HFFc6 (cell line): ENCODE measurements around the gene GGA1. TPM values are rescaled to one million over a fixed set of nuclear protein-coding genes. Genes with fewer than 3 reads are reported as not detected.
"Not testable (repeated sequence)": the region's sequence is repeated elsewhere in the genome, so short reads cannot be mapped to it uniquely, and the experiment has no call there.

Source experiments
- DNase-seq: peaks from one replicate; pipeline ENCODE4 v3.0.0-alpha.2; 2018
- H3K27ac Mint-ChIP-seq: 2 replicates; pipeline ENCODE4 v1.8.0; 2020; ENCODE audit warnings: mild to moderate bottlenecking, mixed read lengths
- H3K27me3 Mint-ChIP-seq: 2 replicates; pipeline ENCODE4 v1.8.0; 2021; ENCODE audit warnings: mild to moderate bottlenecking, moderate library complexity, mixed read lengths; ENCODE audit not compliant: insufficient read depth
- H3K36me3 Mint-ChIP-seq: 2 replicates; pipeline ENCODE4 v1.8.0; 2021; ENCODE audit warnings: low read depth, mixed read lengths
- H3K4me1 Mint-ChIP-seq: 2 replicates; pipeline ENCODE4 v1.8.0; 2020; ENCODE audit warnings: low read depth, mixed read lengths
- H3K4me3 Mint-ChIP-seq: 2 replicates; pipeline ENCODE4 v1.8.0; 2020; ENCODE audit warnings: mild to moderate bottlenecking, moderate library complexity, mixed read lengths
- H3K9me3 Mint-ChIP-seq: 2 replicates; pipeline ENCODE4 v1.8.0; 2020; ENCODE audit warnings: mild to moderate bottlenecking, mixed read lengths
- total RNA-seq, 6 experiments: library from RNA; stranded (reverse); fragmentation: NEBNext Ultra II Directional; extraction: Animal tissue kit (Norgen Biotek cat#: 25700); gene quantifications; 2 replicates in 1 of 6; 3 replicates in 5 of 6; pipeline ENCODE4 v1.2.3, GENCODE V29; 2021
- TF ChIP-seq, protein P1 (sequence below): fragments of 200-600 bp; sonication (generic); IDR thresholded peaks from 2 replicates; pipeline ENCODE4 v1.5.0; 2021; ENCODE audit warnings: antibody characterized with exemption, mild to moderate bottlenecking

Gene GGA1
- total RNA-seq, 6 experiments from 2014 or later = 37.5 to 45.4 (median 41.5) TPM

DNA sequence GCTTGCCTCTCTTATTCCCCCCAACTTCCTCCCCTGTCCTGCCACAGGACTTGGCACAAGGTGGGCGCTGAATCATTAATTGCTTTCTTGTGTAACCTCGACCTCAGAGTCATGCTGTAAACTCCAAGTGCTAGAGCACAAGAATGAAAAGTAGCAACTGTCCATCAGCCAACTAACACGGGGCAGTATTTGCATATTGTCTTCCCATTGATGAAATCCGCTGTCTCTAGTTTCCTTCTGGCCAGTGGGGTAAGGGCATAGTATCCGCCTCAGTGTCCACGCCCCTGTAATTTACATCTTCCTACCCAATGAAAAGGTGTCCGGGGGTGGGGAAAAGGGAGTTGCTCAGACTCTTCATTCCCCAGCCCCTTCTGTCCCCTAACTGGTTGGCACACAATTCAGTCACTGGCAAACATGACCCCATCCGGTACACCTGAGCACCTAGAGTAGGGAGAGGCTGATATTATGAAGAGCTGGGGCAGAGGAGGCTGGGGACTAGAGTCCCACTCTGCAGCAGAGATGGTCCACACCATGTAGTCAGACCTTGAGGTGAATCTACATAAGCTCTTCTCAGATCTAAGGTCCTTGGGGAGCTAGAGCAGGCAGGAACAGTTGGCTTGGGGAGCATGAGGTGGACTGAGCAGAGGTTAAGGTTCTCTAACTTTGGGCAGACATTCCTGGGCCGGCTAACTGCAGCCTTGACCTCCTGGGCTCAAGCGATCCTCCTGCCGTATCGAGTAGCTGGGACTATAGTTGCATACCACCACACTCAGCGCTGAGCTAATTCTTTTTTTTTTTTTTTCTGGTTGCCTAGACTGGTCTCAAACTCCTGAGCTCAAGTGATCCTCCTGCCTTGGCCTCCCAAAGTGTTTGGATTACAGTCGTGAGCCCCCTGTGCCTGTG, 6.8 kb upstream of the GGA1 start:
- TF ChIP-seq, protein P1, sequence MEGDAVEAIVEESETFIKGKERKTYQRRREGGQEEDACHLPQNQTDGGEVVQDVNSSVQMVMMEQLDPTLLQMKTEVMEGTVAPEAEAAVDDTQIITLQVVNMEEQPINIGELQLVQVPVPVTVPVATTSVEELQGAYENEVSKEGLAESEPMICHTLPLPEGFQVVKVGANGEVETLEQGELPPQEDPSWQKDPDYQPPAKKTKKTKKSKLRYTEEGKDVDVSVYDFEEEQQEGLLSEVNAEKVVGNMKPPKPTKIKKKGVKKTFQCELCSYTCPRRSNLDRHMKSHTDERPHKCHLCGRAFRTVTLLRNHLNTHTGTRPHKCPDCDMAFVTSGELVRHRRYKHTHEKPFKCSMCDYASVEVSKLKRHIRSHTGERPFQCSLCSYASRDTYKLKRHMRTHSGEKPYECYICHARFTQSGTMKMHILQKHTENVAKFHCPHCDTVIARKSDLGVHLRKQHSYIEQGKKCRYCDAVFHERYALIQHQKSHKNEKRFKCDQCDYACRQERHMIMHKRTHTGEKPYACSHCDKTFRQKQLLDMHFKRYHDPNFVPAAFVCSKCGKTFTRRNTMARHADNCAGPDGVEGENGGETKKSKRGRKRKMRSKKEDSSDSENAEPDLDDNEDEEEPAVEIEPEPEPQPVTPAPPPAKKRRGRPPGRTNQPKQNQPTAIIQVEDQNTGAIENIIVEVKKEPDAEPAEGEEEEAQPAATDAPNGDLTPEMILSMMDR = no peak
- Mint-ChIP-seq H3K9me3 (no peaks in the 10 kb centered on the region), H3K4me3 (peak overlapping the region; percentile 56), H3K4me1 (peaks cover 20% of the 10 kb centered on the region), H3K27ac (no peak overlapping the region), H3K36me3 (no peaks in the 10 kb centered on the region), H3K27me3 (peaks cover 20% of the 10 kb centered on the region)
- peak; percentile 30 for DNase-seq

GRCh38 chr22:37602546-37603277, 5.9 kb upstream of the GGA1 start:
- H3K27me3 Mint-ChIP-seq = peaks cover 20% of the 10 kb centered on the region
- not testable (repeated sequence) for H3K27ac Mint-ChIP-seq, H3K36me3 Mint-ChIP-seq, H3K9me3 Mint-ChIP-seq, H3K4me3 Mint-ChIP-seq, DNase-seq
- H3K4me1 Mint-ChIP-seq = peaks cover 29% of the 10 kb centered on the region

DNA sequence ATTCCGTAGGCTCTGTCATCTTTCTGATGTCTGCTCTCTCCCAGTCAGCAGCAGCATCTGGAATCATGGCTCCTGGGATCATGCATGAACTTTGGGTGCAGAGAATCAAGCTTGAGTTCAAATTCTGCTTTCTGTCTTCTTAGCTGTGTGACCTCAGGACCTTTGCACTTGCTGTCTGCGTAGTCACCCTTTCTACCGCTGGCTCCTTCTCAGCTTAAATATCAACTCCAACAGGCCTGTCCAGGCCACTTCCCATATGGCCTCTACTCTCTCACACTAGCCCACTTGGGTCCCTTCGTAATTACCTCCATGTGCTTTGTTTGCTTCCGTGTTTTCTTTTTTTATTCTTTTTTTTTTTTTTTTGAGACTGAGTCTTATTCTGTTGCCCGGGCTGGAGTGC, 4.6 kb upstream of the GGA1 start:
- H3K36me3 Mint-ChIP-seq = no peaks in the 10 kb centered on the region
- H3K4me1 Mint-ChIP-seq = peaks cover 37% of the 10 kb centered on the region
- H3K4me3 Mint-ChIP-seq = no peak overlapping the region
- TF ChIP-seq, protein P1 = no peak
- peaks cover 20% of the 10 kb centered on the region for H3K27me3 Mint-ChIP-seq
- no peak overlapping the region for H3K27ac Mint-ChIP-seq
- no peak for DNase-seq
- no peaks in the 10 kb centered on the region for H3K9me3 Mint-ChIP-seq

- H3K36me3 Mint-ChIP-seq = peaks cover 7% of the 10 kb centered on the region; the same call in 1 of the 2 replicates
- peaks cover 40% of the 10 kb centered on the region for H3K4me1 Mint-ChIP-seq
- H3K4me3 Mint-ChIP-seq = no peak overlapping the region
- no peak overlapping the region for H3K27ac Mint-ChIP-seq
- H3K9me3 Mint-ChIP-seq = no peaks in the 10 kb centered on the region
- TF ChIP-seq, protein P1 = no peak
- no peak for DNase-seq
- peaks cover 20% of the 10 kb centered on the region for H3K27me3 Mint-ChIP-seq
Observed at GRCh38 chr22:37604875-37605274, 3.8 kb upstream of the GGA1 start.

DNA sequence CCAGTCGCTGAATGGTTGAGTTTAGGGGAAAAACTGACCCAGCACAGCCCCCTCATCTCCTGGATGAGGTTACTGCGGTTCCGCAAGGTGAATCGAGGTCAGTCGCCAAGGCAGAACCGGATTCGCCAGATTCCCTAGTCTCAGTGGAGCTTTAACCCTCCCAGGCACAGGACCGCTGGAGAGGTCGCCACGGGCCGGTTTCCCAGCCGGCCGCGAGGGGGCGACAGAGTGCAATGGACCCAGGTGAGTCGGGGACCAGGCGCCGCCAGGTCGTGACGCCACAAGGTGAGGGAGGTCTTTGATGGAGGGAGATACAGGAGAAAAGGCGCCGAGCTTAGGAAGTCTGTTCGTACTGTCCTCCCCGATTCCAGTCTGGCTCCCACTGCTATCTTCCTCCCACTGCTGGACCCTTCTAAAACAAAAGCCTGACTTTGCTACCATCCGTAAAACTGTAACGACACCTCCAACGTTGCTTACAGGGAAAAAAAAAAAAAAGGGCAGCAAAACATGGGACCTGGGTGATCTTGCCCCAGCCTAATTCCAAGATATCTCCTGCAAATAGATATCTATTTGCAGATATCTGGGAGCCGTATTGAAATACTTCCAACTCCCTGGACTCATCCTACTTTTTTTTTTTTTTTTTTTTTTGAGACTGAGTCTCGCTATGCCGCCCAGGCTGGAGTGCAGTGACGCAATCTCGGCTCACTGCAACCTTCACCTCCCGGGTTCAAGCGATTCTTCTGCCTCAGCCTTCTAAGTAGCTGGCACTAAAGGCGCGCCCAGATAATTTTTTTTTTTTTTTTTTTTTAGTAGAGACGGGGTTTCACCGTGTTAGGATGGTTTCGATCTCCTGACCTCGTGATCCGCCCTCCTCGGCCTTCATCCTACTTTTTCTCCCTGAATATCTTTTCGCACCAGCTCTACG, 1.4 kb upstream of the GGA1 start:
- H3K4me3 Mint-ChIP-seq = peak overlapping the region; percentile 92
- peaks cover 9% of the 10 kb centered on the region; the same call in 1 of the 2 replicates for H3K36me3 Mint-ChIP-seq
- DNase-seq = peak; percentile 39
- peaks cover 9% of the 10 kb centered on the region for H3K27me3 Mint-ChIP-seq
- TF ChIP-seq, protein P1 = peak; percentile 98
- peaks cover 39% of the 10 kb centered on the region for H3K4me1 Mint-ChIP-seq
- H3K9me3 Mint-ChIP-seq = no peaks in the 10 kb centered on the region
- peak overlapping the region; percentile 98 for H3K27ac Mint-ChIP-seq
